PC-9 (cell line): ENCODE measurements around the gene SFRP5. TPM values are rescaled to one million over a fixed set of nuclear protein-coding genes. Genes with fewer than 3 reads are reported as not detected.

Experiments
- BruUV-seq: library from RNA; stranded (reverse); fragments of 400-500 nt; replicated peaks from 2 replicates; lab custom pipeline; 2021; lab: Mats Ljungman, UMichigan
- CTCF ChIA-PET: fragments of 300-600 bp; sonication (Branson Sonifier 250); formaldehyde crosslinking; loops from one replicate; lab custom pipeline; 2022; ENCODE audit warnings: antibody characterized with exemption; lab: Charles Lee
- POLR2A ChIA-PET: fragments of 300-600 bp; sonication (Branson Sonifier 250); formaldehyde crosslinking; loops from one replicate; lab custom pipeline; 2022; ENCODE audit warnings: antibody characterized with exemption; ENCODE audit not compliant: unreplicated experiment; lab: Charles Lee
- DNase-seq, 2 experiments: peaks; one replicate each; pipeline versions ENCODE4 v3.0.0 to v3.0.0-alpha.2; 2015 to 2022; ENCODE audit warnings: mixed read lengths in 1 of 2
- H2AFZ ChIP-seq: fragments of 200-600 bp; sonication (generic); 2 replicates; pipeline ENCODE4 v1.8.1; 2017; ENCODE audit warnings: antibody characterized with exemption
- H3F3A ChIP-seq: fragments of 200-600 bp; sonication (generic); 2 replicates; pipeline ENCODE4 v1.8.1; 2017; ENCODE audit warnings: antibody characterized with exemption, mild to moderate bottlenecking, low read depth; ENCODE audit not compliant: insufficient read depth
- H3K27ac ChIP-seq: fragments of 200-600 bp; sonication (generic); 2 replicates; pipeline ENCODE4 v1.6.1; 2016; ENCODE audit warnings: mixed run types
- H3K27me3 ChIP-seq: fragments of 200-600 bp; sonication (generic); 2 replicates; pipeline ENCODE4 v1.6.1; 2016; ENCODE audit warnings: low read depth, mixed run types; ENCODE audit not compliant: insufficient read depth
- H3K36me3 ChIP-seq: fragments of 200-600 bp; sonication (generic); 2 replicates; pipeline ENCODE4 v1.6.1; 2016; ENCODE audit warnings: low read depth, mixed run types
- H3K4me1 ChIP-seq: fragments of 200-600 bp; sonication (generic); replicated peaks from 2 replicates; pipeline ENCODE4 v1.6.1; 2016; ENCODE audit warnings: mixed run types; ENCODE audit not compliant: insufficient read depth
- H3K4me2 ChIP-seq: fragments of 200-600 bp; sonication (generic); 2 replicates; pipeline ENCODE4 v1.6.1; 2017; ENCODE audit warnings: mixed run types
- H3K4me3 ChIP-seq: fragments of 200-600 bp; sonication (generic); 2 replicates; pipeline ENCODE4 v1.6.1; 2016; ENCODE audit warnings: mixed run types
- H3K79me2 ChIP-seq: fragments of 200-600 bp; sonication (generic); 2 replicates; pipeline ENCODE4 v1.6.1; 2017; ENCODE audit warnings: low read depth, mixed run types
- H3K9me2 ChIP-seq: fragments of 200-600 bp; sonication (generic); 2 replicates; pipeline ENCODE4 v1.8.1; 2017; ENCODE audit warnings: mild to moderate bottlenecking; ENCODE audit not compliant: insufficient read depth
- H3K9me3 ChIP-seq: fragments of 200-600 bp; sonication (generic); 2 replicates; pipeline ENCODE4 v1.8.1; 2016; ENCODE audit warnings: low read depth; ENCODE audit not compliant: insufficient read depth
- H4K20me1 ChIP-seq: fragments of 200-600 bp; sonication (generic); 2 replicates; pipeline ENCODE4 v1.8.1; 2017; ENCODE audit not compliant: insufficient read depth
- CTCF ChIP-seq: fragments of 200-600 bp; sonication (generic); conservative IDR thresholded peaks from 2 replicates; pipeline ENCODE4 v1.6.1; 2017; ENCODE audit warnings: mixed run types, antibody characterized with exemption, mild to moderate bottlenecking, moderate library complexity
- EZH2 ChIP-seq: fragments of 200-600 bp; sonication (generic); IDR thresholded peaks from 2 replicates; pipeline ENCODE4 v1.8.0; 2017; ENCODE audit warnings: antibody characterized with exemption, low read depth
- intact Hi-C: fragments of 100-400 bp; cut with micrococcal nuclease; formaldehyde crosslinking; loops from one replicate; pipeline ENCODE4 v1.10.0; 2022; ENCODE audit not compliant: unreplicated experiment
- total RNA-seq: library from RNA; stranded (reverse); gene quantifications from 2 replicates; pipeline ENCODE4 v1.2.3, GENCODE V29; 2021

Gene SFRP5
- total RNA-seq, 1 experiment from 2014 or later: not detected

DNA sequence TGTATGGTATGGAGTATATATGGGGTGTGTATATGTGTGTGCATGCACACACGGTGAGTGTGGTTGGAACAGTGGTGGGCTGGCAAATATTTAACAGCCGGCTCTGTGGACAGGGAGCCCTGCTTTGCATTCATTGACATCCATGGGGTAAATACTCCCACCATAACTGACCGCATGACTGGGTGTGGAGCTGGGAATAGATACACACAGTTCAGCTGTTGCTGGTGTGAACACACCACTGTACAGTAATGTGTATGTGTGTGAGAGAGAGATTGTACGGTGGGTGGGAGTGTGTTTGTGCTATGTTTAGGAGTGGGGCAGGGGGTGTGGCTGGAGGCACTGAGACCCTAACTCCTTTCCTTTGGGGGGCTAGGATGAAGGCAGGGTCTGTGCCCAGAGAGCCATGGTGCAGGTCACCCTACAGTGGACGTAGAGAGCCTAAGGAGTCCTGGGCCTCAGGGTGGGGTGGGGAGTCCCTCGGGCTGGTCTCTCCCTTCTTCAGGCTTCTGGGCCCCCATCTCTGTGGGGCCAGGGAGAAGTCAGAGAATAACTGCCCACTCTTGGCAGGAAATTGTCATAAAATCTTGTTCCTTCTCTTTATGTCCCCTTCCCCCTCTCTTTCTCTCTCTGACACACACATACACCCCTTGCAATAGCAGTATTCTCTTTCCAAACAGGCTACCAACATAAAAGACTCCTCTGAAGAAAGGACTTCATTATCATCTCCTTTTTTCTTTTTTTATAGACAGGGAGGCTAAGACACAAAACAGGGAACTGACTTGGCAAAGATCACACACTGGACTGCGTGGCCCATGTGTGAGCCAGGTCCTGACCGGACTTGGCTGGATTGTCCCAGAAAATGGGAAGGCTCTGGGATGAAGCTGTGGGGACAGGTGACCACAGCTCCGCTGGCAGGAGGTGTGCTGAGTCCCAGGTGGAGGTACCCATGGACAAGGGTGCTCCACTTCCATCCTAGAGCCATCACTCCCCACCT, 3.2 kb downstream of the SFRP5 start:
- Histone ChIP-seq H3K27me3 (no peaks in the 10 kb centered on the region), H3K4me1 (no peaks in the 10 kb centered on the region), H3F3A (no peaks in the 10 kb centered on the region), H3K4me3 (no peak overlapping the region), H4K20me1 (no peaks in the 10 kb centered on the region), H3K9me2 (no peaks in the 10 kb centered on the region), H3K4me2 (no peak overlapping the region), H2AFZ (no peak overlapping the region), H3K9me3 (no peaks in the 10 kb centered on the region), H3K36me3 (no peaks in the 10 kb centered on the region), H3K27ac (no peak overlapping the region), H3K79me2 (no peaks in the 10 kb centered on the region)
- intact Hi-C loops: no loop called here
- no peak for DNase-seq
- TF ChIP-seq EZH2: no peak
- no peak for TF ChIP-seq CTCF
- POLR2A ChIA-PET: no interaction called here
- no TSS peak for BruUV-seq
- CTCF ChIA-PET: interaction anchor here (0.7 kb wide), 1 partner anchor 126 kb away, joined by 3 read pairs; no protein-coding TSS in a partner anchor

- Histone ChIP-seq H3K79me2 (no peaks in the 10 kb centered on the region), H3K9me3 (no peaks in the 10 kb centered on the region), H2AFZ (no peak overlapping the region), H3K4me3 (no peak overlapping the region), H3K36me3 (no peaks in the 10 kb centered on the region), H3K4me2 (no peak overlapping the region), H4K20me1 (no peaks in the 10 kb centered on the region), H3K9me2 (no peaks in the 10 kb centered on the region), H3K27ac (no peak overlapping the region), H3K4me1 (no peaks in the 10 kb centered on the region), H3F3A (no peaks in the 10 kb centered on the region), H3K27me3 (no peaks in the 10 kb centered on the region)
- ChIA-PET CTCF (interaction anchor here (0.7 kb wide), 2 partner anchors 16 to 127 kb away, joined by 3 read pairs; no protein-coding TSS in a partner anchor), POLR2A (no interaction called here)
- no peak for DNase-seq
- BruUV-seq: no TSS peak
- TF ChIP-seq EZH2 (no peak), CTCF (no peak)
- intact Hi-C loops: no loop called here
These were observed 4.5 kb downstream of the SFRP5 start for GRCh38 chr10:97766996-97767924.
